Erythroblast (primary cell): Measurements from ENCODE around the gene WNT11.

ENCODE experiments used
- DNase-seq, 2 experiments: peaks; one replicate each; lab custom pipeline; 2025; lab: John Stamatoyannopoulos, UW
- GATA1 ChIP-seq: IDR thresholded peaks from 2 replicates; pipeline ENCODE4 v1.6.1; 2011; ENCODE audit warnings: low read depth, mild to moderate bottlenecking, control low read depth, low read length, moderate library complexity
- POLR2A ChIP-seq: IDR thresholded peaks from 2 replicates; pipeline ENCODE4 v1.6.1; 2011; ENCODE audit warnings: mild to moderate bottlenecking, low read length

The WNT11 gene

GRCh38 chr11:76177250-76177686, 29.0 kb downstream of the WNT11 start:
- TF ChIP-seq GATA1: no peak
- no peak for TF ChIP-seq POLR2A
- DNase-seq: no peak

- TF ChIP-seq POLR2A (no peak), GATA1 (no peak)
- DNase-seq: no peak
These were observed 29.8 kb downstream of the WNT11 start for GRCh38 chr11:76176463-76176862.

- no peak for DNase-seq
These were observed 30.5 kb downstream of the WNT11 start for GRCh38 chr11:76175783-76176182.

GRCh38 chr11:76174330-76174729, 32.0 kb downstream of the WNT11 start:
- TF ChIP-seq POLR2A (no peak), GATA1 (no peak)
- DNase-seq: no peak

More at GRCh38 chr11:76175783-76176182, 30.5 kb downstream of the WNT11 start:
- TF ChIP-seq GATA1: no peak
- TF ChIP-seq POLR2A: no peak

GRCh38 chr11:76173663-76174062, 32.6 kb downstream of the WNT11 start:
- TF ChIP-seq POLR2A (no peak), GATA1 (no peak)
- DNase-seq: no peak

- TF ChIP-seq POLR2A (no peak), GATA1 (no peak)
- DNase-seq: no peak
These were observed 33.7 kb downstream of the WNT11 start for GRCh38 chr11:76172583-76172982.

- DNase-seq: no peak
- TF ChIP-seq POLR2A (no peak), GATA1 (no peak)
These were observed 35.8 kb downstream of the WNT11 start for GRCh38 chr11:76170468-76170867.

GRCh38 chr11:76169473-76169896, 36.8 kb downstream of the WNT11 start:
- no peak for DNase-seq
- TF ChIP-seq POLR2A (no peak), GATA1 (no peak)

- no peak for TF ChIP-seq GATA1
- TF ChIP-seq POLR2A: no peak
These were observed 38.7 kb downstream of the WNT11 start for GRCh38 chr11:76167590-76167989.

GRCh38 chr11:76166314-76166713, 40.0 kb downstream of the WNT11 start:
- TF ChIP-seq GATA1 (no peak), POLR2A (no peak)
- no peak for DNase-seq

More at GRCh38 chr11:76167590-76167989, 38.7 kb downstream of the WNT11 start:
- DNase-seq: no peak

GRCh38 chr11:76164861-76165751, 41.2 kb downstream of the WNT11 start:
- no peak for TF ChIP-seq POLR2A
- no peak for TF ChIP-seq GATA1
- no peak for DNase-seq

GRCh38 chr11:76164081-76164480, 42.2 kb downstream of the WNT11 start:
- TF ChIP-seq POLR2A (no peak), GATA1 (no peak)
- DNase-seq: no peak

GRCh38 chr11:76163289-76163880, 42.9 kb downstream of the WNT11 start:
- TF ChIP-seq GATA1: no peak
- no peak for TF ChIP-seq POLR2A
- no peak for DNase-seq
